GM12891 (cell line): ENCODE results near the gene BSND.

Experiments
- DNase-seq: peaks from one replicate; pipeline ENCODE4 v3.0.0; 2011; ENCODE audit warnings: low spot score; ENCODE audit not compliant: insufficient read length
- FAIRE-seq: peaks from 2 replicates; lab custom pipeline; 2011; peaks lifted over from hg19 to GRCh38; lab: Jason Lieb, UNC
- PAX5 ChIP-seq: IDR thresholded peaks from 2 replicates; pipeline ENCODE4 v1.6.1; 2011; ENCODE audit warnings: low read length, moderate library complexity, mild to moderate bottlenecking; ENCODE audit not compliant: insufficient read depth, severe bottlenecking
- POLR2A ChIP-seq: IDR thresholded peaks from 2 replicates; pipeline ENCODE4 v1.6.1; 2011; ENCODE audit warnings: low read depth, low read length, control low read depth
- POLR2AphosphoS5 ChIP-seq: IDR thresholded peaks from 2 replicates; pipeline ENCODE4 v1.6.1; 2011; ENCODE audit warnings: low read depth, low read length, control low read depth
- POU2F2 ChIP-seq: IDR thresholded peaks from 2 replicates; pipeline ENCODE4 v1.6.1; 2011; ENCODE audit warnings: low read depth, mild to moderate bottlenecking, control low read depth, low read length, moderate library complexity
- SPI1 ChIP-seq: IDR thresholded peaks from 2 replicates; pipeline ENCODE4 v1.6.1; 2011; ENCODE audit warnings: low read depth, low read length, control low read depth
- TAF1 ChIP-seq: IDR thresholded peaks from 2 replicates; pipeline ENCODE4 v1.6.1; 2011; ENCODE audit warnings: low read depth, low read length, control low read depth

The BSND gene

DNA sequence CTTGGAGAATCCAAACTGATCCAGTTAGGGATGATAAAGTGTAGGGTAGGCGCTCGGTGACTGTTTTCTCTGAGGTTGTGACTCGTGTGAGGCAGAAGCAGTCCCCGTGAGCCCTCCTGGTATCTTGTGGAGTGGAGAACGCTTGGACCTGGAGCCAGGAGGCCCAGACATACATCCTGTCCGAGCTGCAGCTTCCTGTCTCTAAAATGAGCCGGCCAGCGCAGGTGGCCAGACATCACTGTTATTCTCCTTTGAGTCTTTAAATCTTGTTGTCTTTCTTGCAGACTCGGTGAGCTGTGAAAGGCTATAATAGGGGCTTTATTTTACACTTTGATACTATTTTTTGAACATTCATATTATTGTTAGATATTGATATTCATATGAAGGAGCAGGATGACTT is 52.9 kb downstream of the BSND start:
- DNase-seq (no peak), FAIRE-seq (no peak)
- TF ChIP-seq PAX5, result no peak
- no peak for TF ChIP-seq POLR2A
- TF ChIP-seq TAF1, result no peak
- no peak for TF ChIP-seq POLR2AphosphoS5
- TF ChIP-seq SPI1, result no peak
- TF ChIP-seq POU2F2, result no peak

DNA sequence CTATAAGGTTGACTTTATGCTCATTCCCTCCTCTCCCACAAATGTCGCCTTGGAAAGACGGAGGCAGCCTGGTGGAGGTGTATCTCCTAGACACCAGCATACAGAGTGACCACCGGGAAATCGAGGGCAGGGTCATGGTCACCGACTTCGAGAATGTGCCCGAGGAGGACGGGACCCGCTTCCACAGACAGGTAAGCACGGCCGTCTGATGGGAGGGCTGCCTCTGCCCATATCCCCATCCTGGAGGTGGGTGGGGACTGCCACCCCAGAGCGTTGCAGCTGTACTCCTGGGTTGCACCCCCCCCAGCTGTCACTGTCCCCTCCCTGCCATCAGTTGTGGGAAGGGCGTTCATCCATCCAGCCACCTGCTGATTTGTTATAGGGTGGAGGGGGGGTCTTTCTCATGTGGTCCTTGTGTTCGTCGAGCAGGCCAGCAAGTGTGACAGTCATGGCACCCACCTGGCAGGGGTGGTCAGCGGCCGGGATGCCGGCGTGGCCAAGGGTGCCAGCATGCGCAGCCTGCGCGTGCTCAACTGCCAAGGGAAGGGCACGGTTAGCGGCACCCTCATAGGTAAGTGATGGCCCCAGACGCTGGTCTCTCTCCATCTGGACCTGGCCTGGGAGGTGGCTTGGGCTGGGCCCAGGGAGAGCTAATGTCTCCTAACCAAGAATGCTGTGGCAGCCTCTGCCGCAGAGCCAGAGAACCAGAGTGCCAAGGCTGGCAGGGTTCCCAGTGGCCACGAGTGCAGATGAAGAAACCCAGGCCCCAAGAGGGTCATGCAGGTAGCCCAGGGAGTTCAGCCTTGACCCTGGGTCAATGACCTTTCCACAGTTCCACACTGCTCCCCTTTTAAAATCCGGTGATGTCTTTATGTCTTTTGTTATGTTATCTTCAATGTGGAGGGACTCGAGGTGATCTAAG is 53.7 kb downstream of the BSND start:
- no peak for DNase-seq
- FAIRE-seq, result no peak
- TF ChIP-seq POLR2AphosphoS5 (no peak), POLR2A (no peak), SPI1 (no peak), TAF1 (no peak), PAX5 (no peak), POU2F2 (no peak)

DNA sequence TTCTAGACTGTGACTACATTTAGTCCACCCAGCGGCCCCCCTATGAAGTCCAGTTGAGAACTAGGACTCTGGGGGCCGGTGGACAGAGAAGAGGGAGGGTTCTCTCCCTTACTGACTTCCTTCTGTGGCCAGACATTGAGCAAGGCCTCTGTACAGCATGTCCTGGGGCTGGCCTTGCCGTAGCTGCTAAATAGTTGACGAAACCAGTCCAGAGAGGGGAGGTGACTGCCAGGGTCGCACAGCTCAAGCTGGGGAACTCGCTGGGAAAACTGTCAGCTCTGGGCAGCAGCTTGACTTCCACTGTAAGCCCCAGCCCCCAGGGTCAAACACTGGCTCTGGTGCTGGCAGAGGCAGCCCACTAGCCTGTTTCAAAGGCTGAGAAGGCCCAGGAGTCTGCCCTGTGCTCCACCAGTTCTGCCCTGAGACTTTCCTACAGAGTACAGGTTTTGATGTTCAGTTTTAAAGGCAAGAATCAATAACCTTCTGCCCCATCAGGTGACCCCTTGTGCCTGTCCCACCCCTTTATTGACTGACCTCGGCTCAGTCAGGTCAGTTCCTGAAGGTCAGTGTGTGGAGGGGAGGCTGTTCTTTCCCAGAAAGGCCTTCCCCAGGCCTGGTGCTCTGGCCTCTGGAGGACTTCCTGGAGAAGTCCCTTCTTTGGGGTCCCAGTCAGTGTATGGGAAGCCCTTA is 54.7 kb downstream of the BSND start:
- TF ChIP-seq PAX5 (no peak), TAF1 (no peak), POU2F2 (no peak), POLR2A (no peak), POLR2AphosphoS5 (no peak), SPI1 (no peak)
- DNase-seq (no peak), FAIRE-seq (no peak)

DNA sequence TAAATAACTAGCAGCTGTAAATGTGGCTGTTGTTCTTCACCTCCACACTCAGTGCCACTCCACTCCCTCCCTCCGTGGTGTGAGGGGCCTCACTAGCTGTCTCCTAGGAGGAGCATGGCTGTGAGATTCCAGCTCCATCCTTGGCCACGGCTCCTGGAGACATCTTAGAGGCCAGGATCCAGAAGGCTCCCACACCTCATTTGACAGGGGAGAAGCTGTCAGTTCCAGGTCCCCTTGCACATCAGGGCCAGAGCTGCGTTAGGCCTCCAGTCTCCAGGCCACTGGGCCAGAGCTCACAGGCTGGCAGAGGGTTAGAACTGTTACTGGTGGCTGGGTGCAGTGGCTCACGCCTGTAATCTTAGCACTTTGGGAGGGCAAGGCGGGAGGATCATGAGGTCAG is 55.7 kb downstream of the BSND start:
- no peak for FAIRE-seq
- no peak for TF ChIP-seq POLR2A
- TF ChIP-seq POU2F2, result no peak
- no peak for TF ChIP-seq PAX5
- no peak for TF ChIP-seq POLR2AphosphoS5
- no peak for TF ChIP-seq TAF1
- no peak for TF ChIP-seq SPI1
- no peak for DNase-seq

DNA sequence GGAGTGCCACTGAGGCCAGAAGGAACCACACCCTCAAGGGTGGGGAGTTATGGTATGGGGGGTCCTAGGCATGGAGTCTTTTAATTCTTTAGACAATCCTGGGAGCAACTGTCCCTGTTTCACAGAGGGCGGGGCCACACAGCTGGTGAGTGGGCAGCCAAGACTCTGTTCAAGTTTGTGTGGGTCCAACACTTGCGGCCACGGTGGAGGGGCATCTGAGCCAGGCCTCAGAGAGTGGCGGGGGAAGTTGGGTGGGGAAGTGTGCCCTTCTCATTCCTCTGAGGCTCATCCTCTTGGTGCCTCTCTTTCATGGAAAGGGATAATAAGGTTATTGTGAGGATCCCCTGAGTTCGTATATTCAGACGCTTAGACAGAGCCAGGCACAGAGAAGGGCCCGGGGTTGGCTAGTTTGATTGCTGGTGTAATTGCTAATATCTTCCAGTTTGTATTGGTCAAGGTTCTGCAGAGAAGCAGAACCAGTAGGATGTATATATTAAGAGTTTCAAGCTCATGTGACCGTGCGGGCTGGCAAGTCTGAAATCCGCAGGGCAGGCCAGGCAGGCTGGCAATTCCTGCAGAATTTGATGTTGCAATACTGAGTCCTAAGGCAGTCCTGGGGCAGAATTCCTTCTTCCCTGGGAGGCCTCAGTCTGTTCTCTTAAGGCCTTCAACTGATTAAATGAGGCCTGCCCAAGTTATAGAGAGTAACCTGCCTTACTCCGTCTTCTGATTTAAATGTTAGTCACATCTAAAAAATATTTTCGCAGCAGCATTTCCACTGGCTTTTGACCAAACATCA is 56.5 kb downstream of the BSND start:
- DNase-seq (no peak), FAIRE-seq (no peak)
- no peak for TF ChIP-seq POLR2AphosphoS5
- TF ChIP-seq PAX5, result no peak
- no peak for TF ChIP-seq SPI1
- TF ChIP-seq TAF1, result no peak

GRCh38 chr1:55055951-55056631 is 57.4 kb downstream of the BSND start:
- no peak for TF ChIP-seq POU2F2
- TF ChIP-seq SPI1, result no peak
- TF ChIP-seq PAX5, result no peak
- no peak for TF ChIP-seq POLR2AphosphoS5
- TF ChIP-seq POLR2A, result no peak
- TF ChIP-seq TAF1, result no peak
- FAIRE-seq (no peak), DNase-seq (no peak)

GRCh38 chr1:55056632-55056992 is 57.9 kb downstream of the BSND start:
- DNase-seq, result no peak
- TF ChIP-seq TAF1, result no peak
- no peak for TF ChIP-seq POU2F2
- TF ChIP-seq SPI1, result no peak
- no peak for TF ChIP-seq POLR2AphosphoS5
- TF ChIP-seq PAX5, result no peak
- no peak for TF ChIP-seq POLR2A
- no peak for FAIRE-seq

- FAIRE-seq (no peak), DNase-seq (no peak)
- no peak for TF ChIP-seq TAF1
Measured at GRCh38 chr1:55057270-55057955, 58.7 kb downstream of the BSND start.

GRCh38 chr1:55057956-55058298 is 59.2 kb downstream of the BSND start:
- no peak for FAIRE-seq
- DNase-seq, result no peak
- TF ChIP-seq SPI1, result no peak
- TF ChIP-seq POU2F2, result no peak
